Right cardiac atrium (tissue), 5 donors: Measurements from ENCODE around the gene TCAP. TPM values are rescaled to one million over a fixed set of nuclear protein-coding genes. Genes with fewer than 3 reads are reported as not detected.
A peak's percentile ranks its signal among the peaks of the same experiment; 100 is the strongest.

ENCODE experiments used
- ATAC-seq, 2 donors: fragments of 200-7000 bp; cut with Tn5 transposase; one replicate each; pipeline versions ENCODE4 v1.8.0 to v1.9.1; 2020; ENCODE audit warnings: moderate library complexity in 2 of 2, mild to moderate bottlenecking in 1 of 2
- DNase-seq, 3 donors: peaks; one replicate each; pipeline ENCODE4 v3.0.0-alpha.2; 2020
- H3K27ac ChIP-seq: one replicate; pipeline ENCODE4 v1.5.1; 2013; ENCODE audit warnings: mild to moderate bottlenecking, low read length, control low read depth, moderate library complexity
- H3K27me3 ChIP-seq: one replicate; pipeline ENCODE4 v1.6.1; 2013; ENCODE audit not compliant: control insufficient read depth, insufficient read depth
- H3K4me1 ChIP-seq: one replicate; pipeline ENCODE4 v1.6.1; 2013; ENCODE audit warnings: low read length; ENCODE audit not compliant: control insufficient read depth, insufficient read depth
- H3K4me3 ChIP-seq: one replicate; pipeline ENCODE4 v1.5.1; 2013; ENCODE audit warnings: low read length, control low read depth
- H3K9me3 ChIP-seq: one replicate; pipeline ENCODE4 v1.6.1; 2013; ENCODE audit warnings: low read length; ENCODE audit not compliant: control insufficient read depth
- WGBS: extraction: QIAGEN DNeasy Blood & Tissue Kit; methylation state at CpG from one replicate; pipeline ENCODE4 v1.1.7; 2013; 5-methylcytosine and 5-hydroxymethylcytosine counted together
- intact Hi-C, 4 donors: fragments of 100-400 bp; cut with DNase I; formaldehyde crosslinking; loops; one replicate each; pipeline versions ENCODE4 v1.11.0 to v1.14.0; 2022 to 2023
- polyA plus RNA-seq: library from polyadenylated mRNA; stranded (reverse); fragments of 200-250 nt; gene quantifications from one replicate; pipeline ENCODE4 v1.2.3, GENCODE V29; 2013
- total RNA-seq, 4 donors: library from RNA; stranded (reverse); fragmentation: NEBNext Ultra II Directional; extraction: Animal tissue kit (Norgen Biotek cat#: 25700); gene quantifications; one replicate each; pipeline ENCODE4 v1.2.1, GENCODE V29; 2021
- donor health status: healthy with polysubstance abuse.
- donor health status: DM: no; HTN: yes; CAD: no.
- donor health status: DM: no; HTN: no; CAD: no.
- donor health status: DM: no; HTN: yes; CAD: no; lungs with severe emphysema.
- donor health status: DM: yes; HTN: yes; CAD: no.

The TCAP gene
- total and polyA plus RNA-seq, 5 donors: 2,357 to 4,928 (median 3,533) TPM

DNA sequence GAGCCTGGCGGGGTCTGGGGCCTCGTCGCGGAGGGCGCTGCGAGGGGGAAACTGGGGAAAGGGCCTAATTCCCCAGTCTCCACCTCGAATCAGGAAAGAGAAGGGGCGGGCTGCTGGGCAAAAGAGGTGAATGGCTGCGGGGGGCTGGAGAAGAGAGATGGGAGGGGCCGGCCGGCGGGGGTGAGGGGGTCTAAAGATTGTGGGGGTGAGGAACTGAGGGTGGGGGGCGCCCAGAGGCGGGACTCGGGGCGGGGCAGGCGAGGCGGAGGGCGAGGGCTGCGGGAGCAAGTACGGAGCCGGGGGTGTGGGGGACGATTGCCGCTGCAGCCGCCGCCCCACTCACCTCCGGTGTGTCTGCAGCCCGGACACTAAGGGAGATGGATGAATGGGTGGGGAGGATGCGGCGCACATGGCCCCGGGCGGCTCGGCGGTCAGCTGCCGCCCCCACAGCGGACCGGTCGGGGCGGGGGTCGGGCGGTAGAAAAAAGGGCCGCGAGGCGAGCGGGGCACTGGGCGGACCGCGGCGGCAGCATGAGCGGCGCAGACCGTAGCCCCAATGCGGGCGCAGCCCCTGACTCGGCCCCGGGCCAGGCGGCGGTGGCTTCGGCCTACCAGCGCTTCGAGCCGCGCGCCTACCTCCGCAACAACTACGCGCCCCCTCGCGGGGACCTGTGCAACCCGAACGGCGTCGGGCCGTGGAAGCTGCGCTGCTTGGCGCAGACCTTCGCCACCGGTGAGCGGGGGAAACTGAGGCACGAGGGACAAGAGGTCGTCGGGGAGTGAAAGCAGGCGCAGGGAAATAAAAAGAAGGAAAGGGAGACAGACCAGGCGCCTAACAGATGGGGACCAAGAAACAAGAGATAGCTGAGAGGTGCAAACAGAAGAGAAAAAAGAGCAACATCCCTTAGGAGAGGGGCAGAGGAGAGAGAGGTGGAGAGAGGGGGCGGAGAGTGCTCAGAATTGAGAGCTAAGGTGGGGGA is 3.1 kb downstream of the TCAP start, which contains the start of gene PNMT:
TSS of gene PNMT (plus strand) at position 509 of the 980 bp plus-strand sequence. CDS start at position 532, 23 bp downstream.
- intact Hi-C loops: loop anchor here in 1 of 4 donors (10.0 kb wide), 1 partner anchor 57 kb away; no protein-coding TSS in a partner anchor
- ATAC-seq (peak in 1 of 2 donors; percentile 3), DNase-seq (peak; percentile 75 to 93 (median 91))
- Histone ChIP-seq H3K27ac (peak within 1 kb of the TSS; percentile 73), H3K27me3 (no peaks in the 10 kb centered on the region), H3K9me3 (no peaks in the 10 kb centered on the region), H3K4me1 (no peaks in the 10 kb centered on the region), H3K4me3 (peak within 1 kb of the TSS; percentile 25)
- 2% methylated on average over 85 of the region's 85 CpGs for WGBS

DNA sequence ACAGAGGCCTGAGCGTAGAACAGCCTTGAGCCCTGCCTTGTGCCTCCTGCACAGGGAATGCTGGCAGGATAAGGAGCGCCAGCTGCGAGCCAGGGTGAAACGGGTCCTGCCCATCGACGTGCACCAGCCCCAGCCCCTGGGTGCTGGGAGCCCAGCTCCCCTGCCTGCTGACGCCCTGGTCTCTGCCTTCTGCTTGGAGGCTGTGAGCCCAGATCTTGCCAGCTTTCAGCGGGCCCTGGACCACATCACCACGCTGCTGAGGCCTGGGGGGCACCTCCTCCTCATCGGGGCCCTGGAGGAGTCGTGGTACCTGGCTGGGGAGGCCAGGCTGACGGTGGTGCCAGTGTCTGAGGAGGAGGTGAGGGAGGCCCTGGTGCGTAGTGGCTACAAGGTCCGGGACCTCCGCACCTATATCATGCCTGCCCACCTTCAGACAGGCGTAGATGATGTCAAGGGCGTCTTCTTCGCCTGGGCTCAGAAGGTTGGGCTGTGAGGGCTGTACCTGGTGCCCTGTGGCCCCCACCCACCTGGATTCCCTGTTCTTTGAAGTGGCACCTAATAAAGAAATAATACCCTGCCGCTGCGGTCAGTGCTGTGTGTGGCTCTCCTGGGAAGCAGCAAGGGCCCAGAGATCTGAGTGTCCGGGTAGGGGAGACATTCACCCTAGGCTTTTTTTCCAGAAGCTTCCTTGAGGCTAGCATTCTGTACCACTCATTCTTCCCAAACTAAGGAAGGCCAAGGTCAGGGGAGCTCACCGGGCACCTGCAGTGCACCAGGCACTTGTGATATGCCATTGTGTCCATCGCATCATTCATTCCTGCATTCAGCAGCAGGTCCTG is 5.0 kb downstream of the TCAP start:
- ATAC-seq (no peak), DNase-seq (peak in 2 of 3 donors; percentile 55 to 60)
- H3K27ac ChIP-seq: peak overlapping the region; percentile 74
- no peaks in the 10 kb centered on the region for H3K27me3 ChIP-seq
- H3K4me1 ChIP-seq: no peaks in the 10 kb centered on the region
- no peaks in the 10 kb centered on the region for H3K9me3 ChIP-seq
- 86% methylated on average over 23 of the region's 23 CpGs for WGBS
- intact Hi-C loops: loop anchor here in 2 of 4 donors (10.0 kb wide), 2 partner anchors 45 to 55 kb away; partner anchors contain the start of gene PPP1R1B (in 1 of the 2)
- H3K4me3 ChIP-seq: no peak overlapping the region

DNA sequence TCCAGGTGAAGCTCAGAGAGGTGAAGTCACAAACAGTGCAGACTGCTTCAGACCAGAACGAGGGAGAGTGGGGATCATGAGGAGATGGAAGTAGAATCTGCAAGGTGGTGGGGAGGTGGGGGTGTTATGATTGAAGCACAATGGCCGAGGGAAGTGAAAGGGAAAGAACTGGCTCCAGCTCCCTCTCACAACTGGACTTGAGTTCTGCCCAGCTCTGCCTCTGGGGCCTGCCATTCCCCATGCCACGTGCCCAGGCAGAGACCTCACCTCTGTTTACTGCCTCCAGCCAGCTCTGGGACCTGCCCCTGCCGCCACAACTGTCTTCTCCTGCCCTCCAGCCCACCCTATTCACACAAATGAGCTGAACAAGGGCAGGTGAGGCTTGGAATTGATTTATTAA is 5.6 kb downstream of the TCAP start:
- no peaks in the 10 kb centered on the region for H3K27me3 ChIP-seq
- no peaks in the 10 kb centered on the region for H3K9me3 ChIP-seq
- H3K27ac ChIP-seq: peak overlapping the region; percentile 74
- peaks cover 5% of the 10 kb centered on the region for H3K4me1 ChIP-seq
- no peak overlapping the region for H3K4me3 ChIP-seq
- DNase-seq (peak in 2 of 3 donors; percentile 37 to 44), ATAC-seq (no peak)
- intact Hi-C loops: loop anchor here in 1 of 4 donors (10.0 kb wide), 1 partner anchor 46 kb away; the partner anchor contains the start of gene PPP1R1B
- WGBS: 49% methylated on average over 4 of the region's 4 CpGs

DNA sequence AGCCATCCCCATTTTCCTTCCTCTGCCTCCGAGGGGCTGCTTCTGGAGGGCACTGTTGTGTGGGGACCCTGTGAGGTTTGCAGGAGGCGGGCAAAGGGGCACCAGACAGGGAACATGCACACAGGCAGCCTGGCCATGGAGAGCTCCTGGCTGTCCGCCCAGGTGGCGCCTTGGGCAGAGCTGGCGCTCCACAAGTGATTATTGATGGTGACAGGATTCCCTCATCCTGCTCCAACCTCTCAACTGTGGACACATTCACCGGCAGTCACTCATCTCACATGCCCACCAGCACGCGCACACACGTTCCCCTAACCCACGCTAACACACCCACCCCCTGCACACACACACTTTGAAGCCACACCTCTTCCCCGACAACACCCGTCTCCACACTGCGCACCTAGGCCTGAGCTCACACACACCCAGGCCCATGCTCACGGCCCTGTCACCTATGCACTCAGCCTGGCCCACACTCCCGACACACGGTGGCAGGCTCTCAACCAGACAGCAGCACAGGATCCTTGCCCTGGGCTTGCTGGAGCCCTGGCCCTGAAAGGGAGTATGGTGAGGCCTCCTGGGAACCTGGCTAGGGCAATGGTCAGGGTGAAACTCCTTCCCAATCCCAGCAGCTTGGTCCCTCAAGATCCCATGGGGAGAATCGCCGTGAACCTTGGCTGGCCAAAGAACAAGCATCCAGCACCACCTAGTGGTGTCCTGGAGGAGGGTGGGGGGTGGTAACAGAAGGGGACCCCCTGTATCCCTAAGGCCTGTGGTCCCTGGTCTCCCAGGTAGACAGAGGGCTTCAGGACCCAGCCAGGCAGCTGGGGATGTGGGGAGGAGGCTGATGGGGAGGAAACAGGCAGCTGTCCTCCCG is 6.7 kb downstream of the TCAP start:
- 44% methylated on average over 19 of the region's 19 CpGs for WGBS
- no peak overlapping the region for H3K4me3 ChIP-seq
- DNase-seq: peak; percentile 58 to 88 (median 86)
- ATAC-seq: peak; percentile 5 to 10
- intact Hi-C loops: loop anchor here in 1 of 4 donors (10.0 kb wide), 1 partner anchor 47 kb away; the partner anchor contains the start of gene PPP1R1B
- no peaks in the 10 kb centered on the region for H3K27me3 ChIP-seq
- peaks cover 12% of the 10 kb centered on the region for H3K4me1 ChIP-seq
- H3K27ac ChIP-seq: peak overlapping the region; percentile 74
- H3K9me3 ChIP-seq: no peaks in the 10 kb centered on the region

DNA sequence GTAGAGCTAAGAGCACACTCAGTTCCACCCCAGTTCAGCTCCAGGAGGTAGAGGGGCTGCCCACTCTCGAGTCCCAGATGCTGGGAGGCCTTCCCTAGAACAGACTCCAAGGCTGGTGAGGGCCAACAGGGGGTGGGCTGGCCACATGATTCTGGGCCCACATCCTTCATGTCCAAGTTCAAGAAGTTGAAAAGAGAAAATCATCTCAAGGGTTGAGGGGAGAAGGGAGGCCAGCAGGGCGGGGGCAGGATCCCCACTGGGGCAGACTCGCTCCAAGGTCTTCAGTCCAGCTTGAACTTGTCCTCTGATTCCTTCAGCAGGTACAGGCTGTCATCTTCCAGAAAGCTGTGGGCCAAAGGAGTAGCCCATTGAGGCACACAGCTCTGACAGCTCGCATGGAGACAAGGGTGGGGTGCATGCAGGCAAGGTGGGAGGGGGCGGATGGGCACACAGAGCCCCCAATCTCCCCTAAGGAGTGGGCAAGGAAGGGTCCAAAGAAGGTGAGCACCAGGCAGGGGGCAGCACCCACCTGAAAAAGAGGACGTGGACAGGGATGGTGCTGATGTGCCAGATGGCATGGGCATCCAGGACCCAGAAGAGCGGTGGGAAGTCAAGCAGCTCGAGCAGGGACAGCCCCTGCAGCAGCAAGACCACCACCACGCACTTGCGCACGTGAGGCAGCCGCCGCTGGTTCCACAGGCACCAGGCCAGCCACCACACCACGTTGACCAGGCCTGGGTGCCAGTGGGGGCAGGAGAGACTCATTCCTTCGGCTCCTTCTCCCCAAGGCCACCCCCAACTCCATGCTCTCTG is 7.6 kb downstream of the TCAP start:
- Histone ChIP-seq H3K27ac (peak overlapping the region; percentile 44), H3K27me3 (no peaks in the 10 kb centered on the region), H3K9me3 (no peaks in the 10 kb centered on the region), H3K4me3 (no peak overlapping the region), H3K4me1 (peaks cover 14% of the 10 kb centered on the region)
- ATAC-seq (no peak), DNase-seq (peak in 2 of 3 donors; percentile 47 to 51)
- 77% methylated on average over 15 of the region's 15 CpGs for WGBS
- intact Hi-C loops: loop anchor here in 1 of 4 donors (10.0 kb wide), 1 partner anchor 48 kb away; the partner anchor contains the start of gene PPP1R1B

DNA sequence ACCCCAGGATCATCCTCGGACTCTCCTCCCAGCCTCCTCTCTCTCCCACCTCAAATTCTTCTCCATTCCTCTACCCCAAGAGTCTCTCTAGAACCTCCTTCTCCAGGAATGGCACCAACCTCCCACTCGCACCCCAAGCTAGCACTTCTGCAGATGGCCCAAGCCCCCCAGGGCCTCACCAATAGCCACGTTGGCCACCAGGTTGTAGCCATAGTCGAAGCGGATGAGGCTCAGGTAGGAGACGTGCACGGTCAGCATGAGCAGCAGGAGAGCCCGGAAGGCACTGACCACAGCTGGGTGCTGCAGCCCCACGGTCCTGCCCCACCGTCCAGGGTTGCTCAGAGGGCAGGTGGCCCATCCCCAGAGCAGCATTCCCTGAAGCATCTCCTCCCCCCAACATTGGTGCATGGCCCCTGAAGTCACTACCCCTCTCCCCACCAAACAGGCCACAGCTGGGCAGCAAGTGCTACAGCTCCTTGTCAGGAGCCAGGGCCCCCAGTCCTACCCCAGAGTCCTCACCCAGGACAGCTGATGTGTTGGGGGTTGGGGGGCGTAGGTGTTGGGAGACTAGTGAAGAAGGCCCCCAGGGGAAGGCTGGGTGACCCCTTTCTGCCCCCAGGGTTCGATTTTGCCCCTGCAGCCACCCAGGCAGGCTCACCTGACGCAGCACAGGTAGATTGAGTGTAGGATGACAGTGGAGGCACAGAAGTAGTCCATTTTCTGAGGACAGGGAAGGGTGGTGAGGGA is 8.4 kb downstream of the TCAP start:
- intact Hi-C loops: loop anchor here in 1 of 4 donors (10.0 kb wide), 1 partner anchor 49 kb away; the partner anchor contains the start of gene PPP1R1B
- peaks cover 21% of the 10 kb centered on the region for H3K4me1 ChIP-seq

DNA sequence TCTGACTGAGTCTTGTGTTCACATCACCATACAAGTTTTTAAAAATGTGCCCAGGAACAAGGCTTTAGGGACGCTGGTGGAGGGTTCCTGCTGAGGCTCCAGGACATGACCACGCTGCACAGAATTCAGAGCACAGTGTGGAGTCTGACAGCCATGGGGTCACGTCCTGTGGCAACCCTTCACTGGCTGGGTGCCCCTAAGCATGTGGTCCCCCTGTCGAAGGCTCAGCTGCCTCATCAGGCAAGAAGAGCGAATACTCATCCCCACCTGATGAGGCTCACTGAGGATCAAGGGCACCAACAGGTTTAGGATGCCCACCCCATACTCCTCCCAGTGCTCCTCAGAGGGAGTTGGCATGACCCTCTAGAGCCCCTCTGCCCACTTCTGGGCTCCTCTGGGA is 9.0 kb downstream of the TCAP start:
- peaks cover 22% of the 10 kb centered on the region for H3K4me1 ChIP-seq

More for the DNA sequence above, 8.4 kb downstream of the TCAP start:
- Histone ChIP-seq H3K27ac (no peak overlapping the region), H3K4me3 (no peak overlapping the region), H3K27me3 (no peaks in the 10 kb centered on the region), H3K9me3 (no peaks in the 10 kb centered on the region)
- DNase-seq (peak in 2 of 3 donors; percentile 33 to 37), ATAC-seq (no peak)
- 80% methylated on average over 13 of the region's 13 CpGs for whole genome bisulfite sequencing

DNA sequence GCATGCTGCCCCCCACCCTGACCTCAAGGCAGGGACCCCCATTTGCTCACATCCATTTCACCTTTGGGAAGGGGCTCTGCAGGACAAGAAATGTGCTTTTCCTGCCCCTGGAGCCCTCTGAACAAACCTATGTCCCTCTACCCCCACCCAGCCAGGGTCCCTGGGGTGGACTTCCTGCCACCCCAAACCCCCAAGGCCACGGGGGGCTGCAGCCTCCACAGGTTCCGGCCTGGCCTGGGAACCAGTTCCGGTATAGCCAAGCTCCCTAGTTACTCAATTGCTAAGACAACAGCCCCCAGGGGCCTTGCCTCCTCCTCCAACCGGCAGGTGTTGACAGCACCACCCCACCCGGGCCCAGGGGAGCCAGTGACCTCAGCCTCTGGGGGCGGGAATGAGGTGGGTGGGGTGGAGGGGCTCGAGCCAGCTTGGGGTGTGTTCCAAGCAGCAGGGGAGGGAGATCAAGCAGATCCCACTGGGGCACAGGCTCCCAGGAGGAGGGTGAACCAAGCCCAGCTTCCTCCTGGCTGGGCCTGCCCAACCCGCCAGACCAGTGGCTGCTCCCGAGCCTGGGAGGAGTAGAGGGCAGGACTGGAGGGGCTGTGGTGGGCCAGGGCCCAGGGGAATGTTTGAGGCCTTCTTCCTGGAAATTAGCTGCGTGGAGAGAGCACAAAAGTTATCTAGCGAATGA is 9.7 kb downstream of the TCAP start:
- H3K4me1 ChIP-seq: peaks cover 22% of the 10 kb centered on the region
- 26% methylated on average over 11 of the region's 11 CpGs for WGBS
- ATAC-seq: peak; percentile 5 to 24

More for the DNA sequence above, 9.0 kb downstream of the TCAP start:
- DNase-seq (peak in 2 of 3 donors; percentile 43 to 51), ATAC-seq (no peak)
- intact Hi-C loops: loop anchor here in 1 of 4 donors (10.0 kb wide), 1 partner anchor 49 kb away; the partner anchor contains the start of gene PPP1R1B
- Histone ChIP-seq H3K9me3 (no peaks in the 10 kb centered on the region), H3K27ac (no peak overlapping the region), H3K4me3 (no peak overlapping the region), H3K27me3 (no peaks in the 10 kb centered on the region)
- WGBS: 75% methylated on average over 5 of the region's 5 CpGs

More for the DNA sequence above, 9.7 kb downstream of the TCAP start:
- Histone ChIP-seq H3K4me3 (no peak overlapping the region), H3K27me3 (no peaks in the 10 kb centered on the region), H3K27ac (peak overlapping the region; percentile 91), H3K9me3 (no peaks in the 10 kb centered on the region)
- peak; percentile 75 to 89 (median 75) for DNase-seq
- intact Hi-C loops: loop anchor here in 1 of 4 donors (10.0 kb wide), 1 partner anchor 50 kb away; the partner anchor contains the start of gene PPP1R1B
